Endothelial cell (in vitro differentiated cells): ENCODE data around the gene ZNF407. TPM values are rescaled to one million over a fixed set of nuclear protein-coding genes. Genes with fewer than 3 reads are reported as not detected.

Experiments used
- DNase-seq: peaks from one replicate; pipeline ENCODE4 v3.0.0; 2021; ENCODE audit warnings: low spot score
- H3K27ac Mint-ChIP-seq: one replicate; pipeline ENCODE4 v1.8.0; 2021; ENCODE audit warnings: mixed read lengths, inconsistent platforms; ENCODE audit not compliant: unreplicated experiment
- H3K27me3 Mint-ChIP-seq: one replicate; pipeline ENCODE4 v1.8.0; 2021; ENCODE audit warnings: mild to moderate bottlenecking, moderate library complexity, mixed read lengths, inconsistent platforms; ENCODE audit not compliant: unreplicated experiment
- H3K36me3 Mint-ChIP-seq: one replicate; pipeline ENCODE4 v1.8.0; 2021; ENCODE audit warnings: mild to moderate bottlenecking, low read depth, mixed read lengths, inconsistent platforms; ENCODE audit not compliant: unreplicated experiment
- H3K4me1 Mint-ChIP-seq: one replicate; pipeline ENCODE4 v1.8.0; 2021; ENCODE audit warnings: mild to moderate bottlenecking, mixed read lengths, inconsistent platforms; ENCODE audit not compliant: unreplicated experiment
- H3K4me3 Mint-ChIP-seq: one replicate; pipeline ENCODE4 v1.8.0; 2021; ENCODE audit warnings: mild to moderate bottlenecking, mixed read lengths, inconsistent platforms; ENCODE audit not compliant: unreplicated experiment
- H3K9me3 Mint-ChIP-seq: one replicate; pipeline ENCODE4 v1.8.0; 2021; ENCODE audit warnings: mixed read lengths, inconsistent platforms; ENCODE audit not compliant: unreplicated experiment
- CTCF ChIP-seq: fragments of 200-600 bp; sonication (generic); IDR thresholded peaks from one replicate; pipeline ENCODE4 v1.5.0; 2021; ENCODE audit warnings: antibody characterized with exemption; ENCODE audit not compliant: unreplicated experiment
- total RNA-seq: library from RNA; stranded (reverse); fragmentation: NEBNext Ultra II Directional; extraction: Animal tissue kit (Norgen Biotek cat#: 25700); gene quantifications from one replicate; pipeline ENCODE4 v1.2.1, GENCODE V29; 2021; ENCODE audit not compliant: unreplicated experiment

The ZNF407 gene
- total RNA-seq, 1 donor from 2014 or later = 16.8 TPM

GRCh38 chr18:74582642-74583041 is 15.0 kb upstream of the ZNF407 start:
- H3K36me3 Mint-ChIP-seq = no peaks in the 10 kb centered on the region
- no peaks in the 10 kb centered on the region for H3K9me3 Mint-ChIP-seq
- H3K27ac Mint-ChIP-seq = no peak overlapping the region
- H3K27me3 Mint-ChIP-seq = peaks cover 5% of the 10 kb centered on the region
- no peak for TF ChIP-seq CTCF
- H3K4me1 Mint-ChIP-seq = peaks cover 2% of the 10 kb centered on the region
- DNase-seq = no peak
- H3K4me3 Mint-ChIP-seq = no peak overlapping the region

DNA sequence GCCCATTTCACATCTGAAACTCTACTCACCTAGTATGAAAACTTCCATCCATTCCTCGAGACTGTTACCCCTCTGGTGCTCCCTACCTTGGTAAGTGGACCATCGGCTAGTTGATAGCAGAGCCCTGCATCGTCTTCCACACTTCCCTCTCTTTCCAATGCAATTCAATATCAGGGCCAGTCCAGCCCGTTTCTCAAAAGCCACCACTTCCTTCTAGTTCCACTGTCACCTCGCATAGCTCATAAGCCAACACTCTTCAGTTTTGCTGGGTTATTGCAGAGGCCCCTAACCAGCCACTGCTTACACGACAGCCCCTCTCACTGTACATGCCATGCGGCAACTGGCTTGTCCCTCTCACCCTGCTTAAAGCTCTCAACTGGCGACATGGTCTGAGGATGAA is 10.2 kb upstream of the ZNF407 start:
- Mint-ChIP-seq H3K27me3 (no peaks in the 10 kb centered on the region), H3K9me3 (no peaks in the 10 kb centered on the region), H3K27ac (no peak overlapping the region), H3K36me3 (no peaks in the 10 kb centered on the region), H3K4me1 (no peaks in the 10 kb centered on the region), H3K4me3 (no peak overlapping the region)
- TF ChIP-seq CTCF = no peak
- DNase-seq = no peak

GRCh38 chr18:74589021-74589420 is 8.6 kb upstream of the ZNF407 start:
- H3K4me1 Mint-ChIP-seq = no peaks in the 10 kb centered on the region
- H3K9me3 Mint-ChIP-seq = no peaks in the 10 kb centered on the region
- DNase-seq = no peak
- H3K27ac Mint-ChIP-seq = no peak overlapping the region
- H3K27me3 Mint-ChIP-seq = peaks cover 2% of the 10 kb centered on the region
- no peak overlapping the region for H3K4me3 Mint-ChIP-seq
- no peaks in the 10 kb centered on the region for H3K36me3 Mint-ChIP-seq
- no peak for TF ChIP-seq CTCF

- Mint-ChIP-seq H3K36me3 (no peaks in the 10 kb centered on the region), H3K27ac (no peak overlapping the region), H3K27me3 (peaks cover 2% of the 10 kb centered on the region), H3K9me3 (no peaks in the 10 kb centered on the region), H3K4me3 (no peak overlapping the region), H3K4me1 (peaks cover under 1% of the 10 kb centered on the region)
- TF ChIP-seq CTCF = no peak
- DNase-seq = no peak
These were observed 7.9 kb upstream of the ZNF407 start for GRCh38 chr18:74589811-74590210.

DNA sequence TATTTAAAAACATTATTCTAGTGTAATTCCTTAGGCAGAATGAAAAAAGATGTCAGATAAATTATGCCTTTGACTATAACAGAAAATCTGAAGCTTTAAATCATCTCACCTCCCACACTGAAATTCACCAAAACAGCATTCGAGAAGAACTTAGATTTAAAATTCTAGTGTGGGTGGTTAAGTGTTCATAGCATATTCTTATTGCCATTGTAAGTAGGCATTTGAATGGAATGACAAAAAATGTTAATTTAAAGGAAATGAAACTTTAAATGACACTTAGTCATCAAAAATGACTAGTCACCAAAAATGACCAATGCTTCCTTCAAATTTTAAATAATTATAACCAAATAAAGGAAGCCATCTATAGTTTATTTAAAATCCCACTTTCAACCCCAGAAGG is 7.0 kb upstream of the ZNF407 start:
- Mint-ChIP-seq H3K4me3 (no peak overlapping the region), H3K27me3 (peaks cover 2% of the 10 kb centered on the region), H3K9me3 (no peaks in the 10 kb centered on the region), H3K4me1 (peaks cover 9% of the 10 kb centered on the region), H3K27ac (no peak overlapping the region), H3K36me3 (no peaks in the 10 kb centered on the region)
- no peak for TF ChIP-seq CTCF
- DNase-seq = no peak
